ENCODE data around the gene NOTCH2.
"Not testable (repeated sequence)": the region's sequence is repeated elsewhere in the genome, so short reads cannot be mapped to it uniquely, and the experiment has no call there.

DNA sequence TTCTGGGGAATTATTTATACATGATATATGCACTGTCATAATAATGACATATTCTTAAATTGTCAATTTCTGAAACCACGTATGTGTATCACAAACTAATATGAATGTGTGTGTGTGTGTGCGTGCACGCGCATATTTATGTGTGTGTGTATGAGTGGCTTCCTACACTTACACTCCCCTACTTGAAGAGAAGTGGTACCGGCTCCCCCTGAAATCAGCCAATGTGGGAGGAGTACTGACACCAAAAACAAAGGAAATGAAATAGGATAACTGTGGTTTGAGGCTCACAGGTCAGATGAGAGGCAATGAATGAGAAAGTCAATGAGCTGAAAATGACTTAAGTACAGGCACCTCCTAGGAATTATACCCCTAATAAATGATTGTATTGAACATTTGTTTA lies 42.8 kb upstream of the NOTCH2 start:
- TF ChIP-seq, protein P1, sequence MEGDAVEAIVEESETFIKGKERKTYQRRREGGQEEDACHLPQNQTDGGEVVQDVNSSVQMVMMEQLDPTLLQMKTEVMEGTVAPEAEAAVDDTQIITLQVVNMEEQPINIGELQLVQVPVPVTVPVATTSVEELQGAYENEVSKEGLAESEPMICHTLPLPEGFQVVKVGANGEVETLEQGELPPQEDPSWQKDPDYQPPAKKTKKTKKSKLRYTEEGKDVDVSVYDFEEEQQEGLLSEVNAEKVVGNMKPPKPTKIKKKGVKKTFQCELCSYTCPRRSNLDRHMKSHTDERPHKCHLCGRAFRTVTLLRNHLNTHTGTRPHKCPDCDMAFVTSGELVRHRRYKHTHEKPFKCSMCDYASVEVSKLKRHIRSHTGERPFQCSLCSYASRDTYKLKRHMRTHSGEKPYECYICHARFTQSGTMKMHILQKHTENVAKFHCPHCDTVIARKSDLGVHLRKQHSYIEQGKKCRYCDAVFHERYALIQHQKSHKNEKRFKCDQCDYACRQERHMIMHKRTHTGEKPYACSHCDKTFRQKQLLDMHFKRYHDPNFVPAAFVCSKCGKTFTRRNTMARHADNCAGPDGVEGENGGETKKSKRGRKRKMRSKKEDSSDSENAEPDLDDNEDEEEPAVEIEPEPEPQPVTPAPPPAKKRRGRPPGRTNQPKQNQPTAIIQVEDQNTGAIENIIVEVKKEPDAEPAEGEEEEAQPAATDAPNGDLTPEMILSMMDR (IDR thresholded peaks at IDR 0.05) = not testable (repeated sequence)
- TF ChIP-seq EZH2 (IDR thresholded peaks at IDR 0.05; ENCODE audit: borderline replicate concordance, insufficient read depth, low read depth, low read length, poor library complexity, severe bottlenecking) = not testable (repeated sequence)
